ENCODE data around the gene FANCC.
A peak's percentile ranks its signal among the peaks of the same experiment; 100 is the strongest.

The FANCC gene

DNA sequence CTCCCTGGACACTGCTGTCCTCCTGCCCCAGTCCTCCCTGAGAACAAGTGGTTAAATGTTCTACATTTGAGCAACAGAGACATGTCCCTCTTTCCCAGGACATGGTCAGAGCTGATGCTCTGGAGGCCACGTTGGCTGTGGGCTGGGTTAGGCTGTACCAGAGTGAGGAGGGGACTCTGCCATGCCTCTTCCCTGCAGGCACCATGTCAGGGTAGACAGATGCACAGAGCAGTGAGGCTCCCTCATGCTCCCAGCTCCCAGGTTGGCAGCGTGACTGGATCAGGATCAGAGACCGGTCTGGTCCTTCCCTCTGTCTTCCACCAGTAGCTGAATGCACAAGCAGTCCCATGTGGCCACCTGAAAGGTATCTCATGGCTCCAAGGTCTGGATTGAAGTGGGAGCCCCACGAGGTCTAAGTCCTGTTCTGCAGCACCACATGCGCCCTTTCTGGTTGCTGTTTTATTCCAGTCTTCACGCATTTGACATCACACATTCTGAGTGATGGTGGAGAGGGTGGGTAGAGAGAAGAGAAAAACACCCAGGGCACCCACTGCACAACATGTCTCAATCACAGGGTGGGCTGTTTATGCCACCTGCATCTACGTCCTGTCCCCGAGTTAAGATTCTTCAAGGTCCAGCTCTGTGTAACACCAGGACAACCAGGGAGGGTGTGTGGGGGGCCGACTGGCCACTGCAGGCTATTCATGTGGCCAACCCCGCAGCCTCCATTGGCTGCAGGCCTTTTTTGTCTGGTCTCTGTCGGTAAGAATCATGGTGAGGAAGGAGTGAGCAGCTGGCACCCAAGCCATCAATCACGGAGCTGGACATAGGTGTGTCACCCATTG lies 204.9 kb downstream of the FANCC start:
- DNase-seq: no peak

- no peak for DNase-seq
Measured at GRCh38 chr9:95111716-95112115, 205.8 kb downstream of the FANCC start.

DNA sequence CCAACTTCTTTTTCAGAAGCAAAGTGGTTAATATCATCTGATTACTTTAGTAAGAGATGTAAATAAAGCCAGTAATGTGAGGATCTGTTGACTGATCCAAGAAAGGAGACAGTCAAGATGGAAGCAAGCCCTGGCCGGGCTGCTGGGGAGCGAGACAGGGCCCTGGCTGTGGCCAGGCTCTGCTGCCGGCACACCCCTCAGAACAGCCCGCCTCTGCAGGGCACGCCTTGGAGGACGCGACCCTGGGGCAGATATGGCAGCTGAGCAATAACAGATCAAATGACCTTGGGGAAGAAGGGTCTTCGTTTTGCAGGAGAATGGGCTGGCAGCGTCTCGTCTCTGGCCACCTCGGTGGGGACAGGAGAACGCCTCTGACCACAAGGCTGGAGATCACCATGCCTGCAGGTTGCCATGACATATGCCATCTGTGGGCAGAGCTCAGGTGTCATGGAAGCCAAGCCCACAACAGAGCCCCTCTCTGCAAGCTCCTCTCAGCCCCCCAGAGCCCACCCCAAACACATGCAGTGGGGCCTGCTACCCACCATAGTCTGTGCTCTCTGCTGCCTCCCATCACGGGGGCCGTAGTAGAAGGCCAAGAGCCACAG lies 206.5 kb downstream of the FANCC start:
- DNase-seq: no peak

DNA sequence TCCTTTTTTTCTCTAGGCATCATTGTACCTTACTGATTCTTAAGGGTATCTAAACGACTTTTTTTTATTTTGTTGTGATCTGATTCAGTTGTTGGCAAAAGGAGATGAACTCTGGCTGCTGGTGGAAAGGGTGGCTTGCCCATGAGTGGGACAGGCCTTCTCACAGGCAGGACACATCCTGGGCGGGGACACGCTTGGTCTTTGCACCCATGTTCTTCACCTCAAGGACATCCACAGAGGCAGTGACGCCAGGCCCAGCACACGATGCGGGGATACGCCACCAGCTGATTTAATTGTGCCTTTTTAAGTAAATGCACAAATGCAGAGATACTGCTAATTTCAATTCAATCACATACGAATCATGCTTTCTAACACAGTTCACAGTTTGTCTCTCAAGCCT lies 208.1 kb downstream of the FANCC start:
- DNase-seq: no peak

DNA sequence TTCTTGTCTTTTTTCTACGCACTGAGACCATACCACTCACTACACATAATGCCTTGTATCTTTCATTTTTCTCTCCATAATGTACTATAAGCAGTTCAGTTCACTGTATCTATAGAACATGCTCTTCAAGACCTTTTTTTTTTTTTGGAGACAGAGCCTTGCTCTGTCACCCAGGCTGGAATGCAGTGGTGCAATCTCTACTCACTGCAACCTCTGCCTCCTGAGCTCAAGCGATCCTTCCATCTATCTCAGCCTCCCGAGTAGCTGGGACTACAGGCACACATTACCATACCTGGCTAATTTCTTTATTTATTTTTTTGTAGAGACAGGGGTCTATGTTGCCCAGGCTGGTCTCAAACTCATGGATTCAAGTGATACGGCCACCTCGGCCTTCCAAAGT lies 208.7 kb downstream of the FANCC start:
- no peak for DNase-seq

GRCh38 chr9:95107976-95108375 lies 209.5 kb downstream of the FANCC start:
- no peak for DNase-seq

GRCh38 chr9:95107001-95107749 lies 210.3 kb downstream of the FANCC start:
- no peak for DNase-seq

DNA sequence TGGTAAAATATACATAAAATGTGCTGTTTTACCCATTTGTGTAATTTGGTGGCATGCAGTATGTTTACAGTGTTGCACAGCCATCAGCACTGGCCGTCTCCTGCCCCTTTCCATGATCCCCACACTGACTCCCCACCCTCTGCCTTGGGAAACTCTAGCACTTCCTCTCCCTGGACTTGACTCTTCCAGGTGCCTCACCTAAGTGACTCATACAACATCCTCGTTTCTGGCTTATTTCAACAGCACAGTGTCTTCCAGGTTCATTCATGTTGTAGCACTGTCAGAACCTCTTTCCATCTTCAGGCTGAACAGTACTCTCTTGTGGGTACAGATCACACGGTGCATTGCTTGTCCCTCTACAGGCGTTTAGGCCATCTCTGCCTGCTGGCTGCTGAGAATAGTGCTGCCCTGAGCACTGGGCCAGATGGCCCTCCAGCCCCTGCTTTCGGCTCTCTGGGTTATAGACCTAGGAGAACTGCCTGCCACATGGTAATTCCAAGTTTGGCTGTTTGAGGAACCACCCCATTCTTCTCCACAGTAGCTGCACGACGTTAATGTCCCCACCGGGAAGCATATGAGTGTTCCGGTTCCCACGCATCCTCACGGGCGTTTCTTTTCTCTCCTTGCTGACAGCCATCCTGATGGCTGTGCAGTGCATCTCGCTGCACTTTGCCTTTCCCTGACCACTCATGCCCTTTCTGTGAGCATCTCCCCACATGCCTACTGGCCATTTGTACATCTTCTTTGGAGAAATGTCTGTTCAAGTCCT lies 211.8 kb downstream of the FANCC start:
- DNase-seq: no peak

DNA sequence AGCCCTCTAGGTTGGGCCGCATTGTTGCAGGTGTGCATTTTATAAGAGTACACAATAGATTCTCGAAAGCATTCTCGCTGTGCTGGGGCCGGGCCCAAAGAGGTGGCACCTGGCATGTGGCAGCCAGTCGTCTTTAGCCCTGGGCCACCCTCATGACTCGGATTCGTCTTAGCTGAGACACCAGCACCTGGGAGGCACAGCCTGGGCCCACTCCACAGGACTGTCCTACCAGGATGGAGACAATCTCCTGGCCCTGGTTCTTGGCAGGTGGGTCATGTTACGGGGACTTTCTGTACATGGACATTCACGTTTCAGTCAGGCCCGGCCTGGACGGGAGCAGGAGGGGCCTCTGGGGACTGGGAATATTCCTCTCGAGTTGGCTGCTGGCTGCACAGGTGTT lies 212.5 kb downstream of the FANCC start:
- no peak for DNase-seq

- DNase-seq: no peak
Measured at GRCh38 chr9:95104581-95104960, 212.9 kb downstream of the FANCC start.

- DNase-seq: peak; percentile 14
Measured at GRCh38 chr9:95103871-95104580, 213.5 kb downstream of the FANCC start.

GRCh38 chr9:95103281-95103771 lies 214.2 kb downstream of the FANCC start:
- DNase-seq: no peak

GRCh38 chr9:95102572-95102971 lies 214.9 kb downstream of the FANCC start:
- DNase-seq: no peak

GRCh38 chr9:95102001-95102433 lies 215.5 kb downstream of the FANCC start:
- no peak for DNase-seq

- no peak for DNase-seq
Measured at GRCh38 chr9:95101326-95101725, 216.2 kb downstream of the FANCC start.

GRCh38 chr9:95100071-95100627 lies 217.4 kb downstream of the FANCC start:
- no peak for DNase-seq

GRCh38 chr9:95099321-95100070 lies 218.0 kb downstream of the FANCC start:
- no peak for DNase-seq

DNA sequence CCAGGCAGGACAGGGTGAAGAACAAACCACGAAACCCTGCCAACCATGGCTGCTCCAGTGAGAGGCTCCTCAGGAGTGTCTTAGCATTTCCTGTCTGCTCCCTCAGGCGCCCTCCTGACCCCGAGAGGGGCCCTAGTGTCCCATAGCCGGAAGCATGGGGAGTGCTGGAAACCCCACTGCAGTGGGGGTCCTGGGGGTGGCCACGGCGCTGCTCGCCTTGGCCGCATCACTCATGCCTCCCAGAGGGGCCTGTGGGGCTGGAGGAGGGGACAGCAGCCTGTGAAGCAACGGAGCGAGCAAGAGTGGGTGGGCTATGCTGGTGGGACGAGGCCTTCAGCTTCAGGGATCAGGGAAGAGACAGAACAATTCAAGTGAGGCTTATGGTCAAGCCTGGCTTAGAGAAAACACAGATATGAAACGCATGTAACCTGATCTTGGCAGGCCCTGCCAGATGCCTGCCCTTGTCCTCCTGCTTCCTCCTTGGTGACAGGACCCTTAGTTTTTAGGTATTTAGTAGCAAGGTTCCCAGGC lies 219.1 kb downstream of the FANCC start:
- no peak for DNase-seq

DNA sequence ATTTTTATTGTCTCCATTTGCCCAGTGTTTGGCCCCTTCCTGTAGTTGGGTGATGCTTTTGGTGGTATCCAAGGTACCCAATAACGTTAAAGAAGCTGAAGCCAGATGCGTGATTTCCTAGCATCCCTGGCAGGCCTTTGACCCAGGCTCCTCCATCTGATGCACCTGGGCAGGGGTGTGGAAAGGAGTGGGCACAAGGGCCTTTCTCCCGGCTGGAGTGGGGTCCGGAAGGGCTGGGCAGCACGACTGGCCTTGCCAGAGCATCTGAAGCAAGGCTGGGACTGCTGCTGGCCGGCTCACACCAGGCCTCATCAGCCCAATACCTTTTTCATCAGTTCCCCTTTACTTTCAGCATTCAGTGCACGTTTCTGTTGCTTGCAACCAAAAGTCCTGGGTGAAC lies 220.2 kb downstream of the FANCC start:
- no peak for DNase-seq

DNA sequence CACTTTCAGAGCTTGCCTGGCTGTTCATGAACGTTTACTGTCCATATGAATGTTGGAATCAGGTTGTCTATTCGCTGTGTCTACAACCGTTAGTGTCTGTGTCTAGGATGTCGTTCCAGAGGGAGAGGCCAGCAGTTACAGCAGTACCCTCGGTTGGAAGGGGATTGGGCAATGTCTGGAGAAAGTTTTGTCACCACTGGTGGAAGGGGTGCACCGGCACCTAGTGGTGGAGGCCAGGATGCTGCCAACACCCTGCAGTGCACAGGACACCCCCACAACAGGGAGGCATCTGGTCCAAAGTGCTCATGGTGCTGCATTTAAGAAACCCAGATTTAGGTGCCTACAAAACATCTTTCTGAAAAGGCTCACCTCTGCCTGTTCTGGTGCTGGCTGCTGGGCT lies 220.7 kb downstream of the FANCC start:
- DNase-seq: no peak

DNA sequence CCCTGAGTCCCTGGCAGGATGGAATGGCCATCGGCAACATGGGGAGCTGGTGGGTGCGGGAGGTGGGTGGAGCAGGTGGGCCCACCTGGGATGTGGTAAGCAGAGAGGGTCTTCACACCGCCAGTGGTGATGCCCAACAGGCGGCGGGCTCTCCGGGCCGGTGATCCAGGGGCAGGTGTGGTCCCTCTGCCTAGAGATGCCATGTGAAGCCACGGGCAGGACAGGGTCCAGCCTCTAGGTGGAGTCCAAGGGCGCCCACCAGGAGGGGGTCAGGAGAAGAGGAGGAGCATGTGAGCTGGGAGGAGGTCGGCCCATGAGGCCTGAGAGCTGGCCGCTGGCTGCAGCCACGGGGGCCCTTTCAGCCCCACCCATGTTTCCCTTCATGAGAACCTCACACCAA lies 221.1 kb downstream of the FANCC start:
- peak; percentile 20 for DNase-seq
